GM21717 (cell line): ENCODE results near the gene HNRNPM.
"Not testable (repeated sequence)": the region's sequence is repeated elsewhere in the genome, so short reads cannot be mapped to it uniquely, and the experiment has no call there.

Source experiments
- ATAC-seq: cut with Tn5 transposase; IDR thresholded peaks from one replicate; pipeline ENCODE4 v1.9.1; 2021; ENCODE audit warnings: mild to moderate bottlenecking, moderate library complexity; ENCODE audit not compliant: unreplicated experiment

The HNRNPM gene, protein sequence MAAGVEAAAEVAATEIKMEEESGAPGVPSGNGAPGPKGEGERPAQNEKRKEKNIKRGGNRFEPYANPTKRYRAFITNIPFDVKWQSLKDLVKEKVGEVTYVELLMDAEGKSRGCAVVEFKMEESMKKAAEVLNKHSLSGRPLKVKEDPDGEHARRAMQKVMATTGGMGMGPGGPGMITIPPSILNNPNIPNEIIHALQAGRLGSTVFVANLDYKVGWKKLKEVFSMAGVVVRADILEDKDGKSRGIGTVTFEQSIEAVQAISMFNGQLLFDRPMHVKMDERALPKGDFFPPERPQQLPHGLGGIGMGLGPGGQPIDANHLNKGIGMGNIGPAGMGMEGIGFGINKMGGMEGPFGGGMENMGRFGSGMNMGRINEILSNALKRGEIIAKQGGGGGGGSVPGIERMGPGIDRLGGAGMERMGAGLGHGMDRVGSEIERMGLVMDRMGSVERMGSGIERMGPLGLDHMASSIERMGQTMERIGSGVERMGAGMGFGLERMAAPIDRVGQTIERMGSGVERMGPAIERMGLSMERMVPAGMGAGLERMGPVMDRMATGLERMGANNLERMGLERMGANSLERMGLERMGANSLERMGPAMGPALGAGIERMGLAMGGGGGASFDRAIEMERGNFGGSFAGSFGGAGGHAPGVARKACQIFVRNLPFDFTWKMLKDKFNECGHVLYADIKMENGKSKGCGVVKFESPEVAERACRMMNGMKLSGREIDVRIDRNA

DNA sequence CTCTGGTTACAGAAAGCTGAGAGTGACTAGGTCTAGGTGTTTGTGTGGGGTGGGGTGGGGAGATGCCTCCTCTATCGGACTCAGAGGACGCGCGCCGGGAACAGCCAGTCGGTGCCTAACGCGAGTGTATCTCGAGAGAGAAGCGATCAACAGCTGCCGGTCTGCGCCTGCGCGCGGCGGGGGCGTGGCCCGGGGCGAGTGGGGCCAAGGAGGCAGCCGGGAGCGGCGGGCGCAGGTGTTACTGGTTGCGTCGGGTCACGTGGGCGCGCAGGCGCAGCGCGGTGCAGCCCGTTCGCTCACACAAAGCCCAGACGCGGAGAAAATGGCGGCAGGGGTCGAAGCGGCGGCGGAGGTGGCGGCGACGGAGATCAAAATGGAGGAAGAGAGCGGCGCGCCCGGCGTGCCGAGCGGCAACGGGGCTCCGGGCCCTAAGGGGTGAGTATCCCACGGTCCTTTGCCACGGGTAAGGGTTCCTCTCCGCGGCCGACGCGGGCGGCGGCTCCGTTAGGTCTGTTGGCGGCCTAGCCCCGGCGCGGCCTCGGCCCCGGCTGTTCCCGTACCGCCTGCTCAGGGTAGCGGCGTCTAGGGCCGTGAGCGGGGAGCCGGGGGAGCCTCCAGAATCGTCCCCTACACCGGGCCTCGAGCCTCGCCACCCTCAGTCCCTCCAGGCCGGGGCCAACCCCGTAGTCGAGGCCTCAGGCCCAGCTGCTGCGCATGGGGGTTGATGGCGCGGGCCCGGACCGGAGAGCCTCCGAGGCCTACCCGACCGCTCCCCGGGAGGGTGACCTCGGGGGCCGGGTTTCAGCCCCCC is at the start of gene HNRNPM:
HNRNPM (plus strand) TSS at position 299 of the 811 bp plus-strand sequence; CDS start at position 323, 24 bp downstream.
- ATAC-seq, result peak; percentile 66

DNA sequence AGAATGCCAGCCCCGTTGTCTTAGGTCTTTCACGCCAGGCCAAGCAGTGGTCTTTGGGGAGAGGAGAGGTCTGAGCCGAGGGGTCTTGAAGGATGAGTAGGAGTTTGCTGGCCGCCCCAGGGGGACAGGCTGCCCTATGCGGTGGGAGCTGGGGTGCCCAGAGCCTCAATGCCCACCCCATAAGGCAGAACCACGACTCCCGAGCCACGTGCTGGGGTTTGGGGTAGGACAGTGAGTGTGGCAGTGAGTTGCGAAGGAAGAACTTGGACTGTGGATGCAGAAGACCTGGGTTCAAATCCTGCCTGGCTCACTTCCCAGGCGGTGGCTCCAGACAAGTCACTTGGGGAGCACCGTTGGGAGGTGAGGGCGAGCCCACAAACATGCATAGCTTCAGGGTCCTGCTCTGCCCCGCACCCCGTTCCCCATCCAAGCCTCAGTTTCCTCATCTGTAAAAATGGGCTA is 49.1 kb upstream of the HNRNPM start:
- ATAC-seq, result no peak

DNA sequence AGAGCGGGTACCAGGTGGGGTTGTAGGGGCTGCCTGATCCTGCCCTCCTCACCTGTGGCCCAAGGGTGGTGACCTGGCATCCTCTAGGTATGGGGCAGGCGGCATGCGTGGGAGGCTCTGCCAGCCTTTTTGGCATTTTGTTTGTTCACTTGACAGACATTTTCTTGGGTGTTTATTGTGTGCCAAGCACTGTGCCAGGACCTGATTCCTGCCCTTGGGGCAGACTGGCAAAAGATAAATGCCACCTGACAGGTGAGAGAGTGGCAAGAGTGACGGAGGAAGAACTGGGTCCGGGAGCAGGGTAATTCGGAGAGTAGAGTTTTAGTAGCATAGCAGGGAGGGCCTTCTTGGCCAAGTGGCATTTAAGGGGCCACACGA is 48.6 kb upstream of the HNRNPM start:
- no peak for ATAC-seq

DNA sequence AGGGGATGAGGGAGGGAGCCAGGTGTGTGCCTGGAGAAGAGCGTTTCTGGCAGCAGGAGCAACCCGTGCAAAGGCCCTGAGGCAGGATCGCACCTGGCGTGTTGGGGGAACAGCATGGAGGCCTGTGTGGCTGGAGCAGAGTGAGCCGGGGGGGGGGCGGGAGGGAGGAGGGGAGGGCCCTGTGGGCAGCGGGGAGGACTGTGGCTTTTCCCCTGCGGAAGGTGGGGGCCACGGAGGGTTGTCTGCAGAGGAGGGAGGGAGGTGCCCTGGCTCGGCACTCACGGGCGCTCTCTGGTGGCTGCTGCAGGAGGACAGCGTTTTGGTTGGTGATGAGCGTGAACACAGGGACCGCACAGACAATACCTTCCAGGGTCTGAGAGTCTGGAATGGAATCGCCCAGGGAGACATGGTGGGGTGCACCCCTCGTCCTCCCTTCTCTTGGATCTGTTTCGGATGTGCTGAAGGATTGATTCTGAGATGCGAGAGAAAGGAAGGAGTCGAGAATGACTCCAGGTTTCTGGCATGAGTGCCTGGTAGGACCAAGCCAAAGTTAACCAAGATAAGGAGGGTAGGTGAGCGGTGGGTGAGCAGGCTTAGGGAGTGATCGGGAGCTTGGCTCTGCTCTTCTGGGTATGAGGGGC is 48.1 kb upstream of the HNRNPM start:
- no peak for ATAC-seq

DNA sequence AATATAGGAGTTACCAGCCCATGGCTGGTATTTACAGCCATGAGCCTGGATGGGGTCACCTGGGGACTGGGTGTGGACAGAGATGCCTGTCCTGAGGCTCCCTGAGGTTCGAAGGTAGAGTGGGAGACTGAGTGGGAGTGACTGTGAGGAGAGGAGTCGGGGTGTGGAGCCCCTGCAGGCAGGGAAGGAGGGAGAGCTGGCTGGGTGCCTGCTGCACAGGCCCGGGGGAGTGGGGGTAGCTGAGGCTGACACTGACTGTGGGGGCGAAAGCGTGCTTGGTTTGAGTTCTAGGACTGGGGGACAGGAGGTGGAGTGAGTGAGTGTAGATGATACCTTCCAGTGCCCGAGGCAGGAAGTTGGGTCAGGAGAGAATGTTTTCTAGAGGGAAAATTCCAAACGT is 47.5 kb upstream of the HNRNPM start:
- ATAC-seq, result no peak

DNA sequence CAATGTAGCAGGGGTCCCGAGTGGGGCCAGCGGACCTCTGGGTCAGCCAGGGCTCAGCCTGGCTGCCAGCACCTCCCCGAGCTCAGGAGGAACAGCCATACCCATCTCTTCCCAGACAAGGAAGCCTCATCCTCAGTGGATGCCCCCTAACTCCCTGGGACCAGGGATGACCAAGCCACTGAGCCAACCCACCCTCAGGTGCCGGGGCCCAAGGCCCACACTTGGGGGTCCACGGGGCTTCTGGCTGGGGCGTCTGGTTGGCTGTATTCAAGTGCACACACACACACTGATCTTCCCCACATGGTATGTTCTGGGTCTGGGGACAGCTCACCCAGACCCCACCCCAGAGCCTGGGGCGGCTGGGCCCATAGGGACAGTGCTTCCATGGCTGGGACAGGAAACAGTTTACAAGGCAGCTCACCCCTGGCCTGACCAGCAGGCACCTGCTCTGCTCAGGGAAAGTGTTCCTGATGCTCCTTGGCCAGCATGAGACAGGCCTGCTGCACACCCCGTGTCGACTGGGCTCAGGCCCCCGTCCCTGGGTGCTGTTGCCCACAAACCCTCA is 46.9 kb upstream of the HNRNPM start:
- ATAC-seq, result no peak

DNA sequence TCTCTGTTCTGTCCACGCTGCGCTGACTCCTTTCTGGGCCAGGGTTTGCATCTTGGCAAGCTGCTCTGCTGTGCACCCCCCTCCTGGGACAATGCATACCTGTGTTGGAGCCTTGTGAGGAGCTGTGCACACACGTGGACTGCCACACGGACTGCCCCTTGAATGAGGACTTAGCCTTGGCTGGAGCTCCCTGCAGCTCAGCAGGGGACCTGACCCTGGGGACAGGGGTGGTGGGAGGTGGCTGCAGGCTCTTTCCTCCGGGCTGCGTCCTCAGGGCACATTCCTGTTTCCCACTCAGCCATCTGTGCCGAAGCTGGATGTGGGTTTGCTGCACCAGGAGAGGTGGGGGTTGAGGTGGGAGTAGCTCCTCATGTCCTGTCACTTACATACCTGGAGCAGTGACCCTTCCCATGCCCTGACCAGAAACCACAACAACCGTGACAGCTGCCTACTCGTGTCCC is 46.4 kb upstream of the HNRNPM start:
- no peak for ATAC-seq

DNA sequence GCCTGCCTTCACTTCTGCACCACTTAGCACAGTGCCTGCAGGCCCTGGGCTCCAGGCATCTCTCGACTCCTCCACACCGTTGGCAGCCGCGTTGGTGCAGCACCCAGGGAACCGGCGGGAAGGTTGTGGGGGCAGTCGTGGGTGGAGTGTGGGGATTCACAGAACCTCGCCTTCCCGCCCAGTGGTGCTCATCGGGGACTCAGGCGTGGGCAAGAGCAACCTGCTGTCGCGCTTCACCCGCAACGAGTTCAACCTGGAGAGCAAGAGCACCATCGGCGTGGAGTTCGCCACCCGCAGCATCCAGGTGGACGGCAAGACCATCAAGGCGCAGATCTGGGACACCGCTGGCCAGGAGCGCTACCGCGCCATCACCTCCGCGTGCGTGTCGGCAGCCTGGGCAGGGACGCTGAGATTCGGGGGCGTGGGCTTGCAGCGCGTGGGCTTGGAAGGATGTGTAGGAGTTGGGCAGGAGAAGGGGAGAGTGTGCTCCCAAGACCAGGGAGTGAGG is 45.0 kb upstream of the HNRNPM start:
- ATAC-seq, result no peak

DNA sequence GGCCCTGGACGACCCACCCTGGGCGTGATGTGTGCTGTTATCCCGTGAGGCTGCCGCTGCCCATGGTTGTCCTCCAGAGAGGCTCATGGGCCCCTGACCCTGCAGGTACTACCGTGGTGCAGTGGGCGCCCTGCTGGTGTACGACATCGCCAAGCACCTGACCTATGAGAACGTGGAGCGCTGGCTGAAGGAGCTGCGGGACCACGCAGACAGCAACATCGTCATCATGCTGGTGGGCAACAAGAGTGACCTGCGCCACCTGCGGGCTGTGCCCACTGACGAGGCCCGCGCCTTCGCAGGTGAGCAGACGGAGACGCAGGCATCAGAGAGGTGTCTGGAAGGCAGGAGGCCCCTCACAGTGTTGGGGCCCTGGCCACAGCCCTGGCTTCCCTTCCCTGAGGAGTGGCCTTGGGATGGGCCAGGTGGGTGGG is 42.8 kb upstream of the HNRNPM start:
- no peak for ATAC-seq

DNA sequence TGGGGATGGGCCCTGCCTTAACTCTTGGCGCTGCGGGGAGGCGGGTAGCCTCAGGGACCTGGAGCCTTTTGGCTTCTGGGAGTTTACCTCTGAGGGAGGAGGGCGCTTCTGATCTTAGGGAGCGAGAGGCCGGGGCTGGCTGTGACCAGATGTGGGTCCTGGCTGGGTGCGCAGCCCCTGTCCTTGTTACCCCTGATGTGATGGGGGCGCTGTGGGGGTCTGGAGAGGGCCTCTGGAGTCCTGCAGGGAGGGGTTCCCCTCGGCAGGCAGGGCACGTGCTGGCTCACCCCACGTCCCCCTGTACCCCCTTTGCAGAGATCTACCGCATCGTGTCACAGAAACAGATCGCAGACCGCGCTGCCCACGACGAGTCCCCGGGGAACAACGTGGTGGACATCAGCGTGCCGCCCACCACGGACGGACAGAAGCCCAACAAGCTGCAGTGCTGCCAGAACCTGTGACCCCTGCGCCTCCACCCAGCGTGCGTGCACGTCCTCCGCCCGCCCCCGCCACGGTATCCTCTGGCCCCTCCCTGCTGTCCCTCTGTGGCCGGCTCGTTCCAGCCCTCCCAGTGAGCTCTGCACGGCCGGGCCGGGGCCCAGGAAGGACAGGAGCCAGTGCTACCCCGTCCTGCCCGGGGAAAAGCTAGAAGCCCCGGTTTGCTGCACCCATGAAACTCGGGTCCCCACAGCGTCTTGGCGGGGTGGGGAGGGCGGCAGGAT is 41.5 kb upstream of the HNRNPM start:
- ATAC-seq, result no peak

DNA sequence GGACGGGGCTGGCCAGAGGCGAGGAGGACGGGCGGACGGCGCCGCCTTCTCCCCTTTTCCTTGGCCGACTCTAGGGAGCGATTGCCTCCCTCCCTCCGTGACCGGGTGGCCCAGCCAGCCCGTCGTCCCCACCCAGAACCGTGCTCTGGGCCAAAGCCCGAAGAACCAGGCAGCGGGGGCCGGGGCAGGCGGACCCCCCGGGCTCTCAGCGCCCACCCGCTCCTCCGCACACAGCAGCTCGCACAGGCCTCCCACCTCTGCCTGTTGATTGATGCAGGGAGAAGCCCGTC is 41.0 kb upstream of the HNRNPM start:
- ATAC-seq, result no peak

DNA sequence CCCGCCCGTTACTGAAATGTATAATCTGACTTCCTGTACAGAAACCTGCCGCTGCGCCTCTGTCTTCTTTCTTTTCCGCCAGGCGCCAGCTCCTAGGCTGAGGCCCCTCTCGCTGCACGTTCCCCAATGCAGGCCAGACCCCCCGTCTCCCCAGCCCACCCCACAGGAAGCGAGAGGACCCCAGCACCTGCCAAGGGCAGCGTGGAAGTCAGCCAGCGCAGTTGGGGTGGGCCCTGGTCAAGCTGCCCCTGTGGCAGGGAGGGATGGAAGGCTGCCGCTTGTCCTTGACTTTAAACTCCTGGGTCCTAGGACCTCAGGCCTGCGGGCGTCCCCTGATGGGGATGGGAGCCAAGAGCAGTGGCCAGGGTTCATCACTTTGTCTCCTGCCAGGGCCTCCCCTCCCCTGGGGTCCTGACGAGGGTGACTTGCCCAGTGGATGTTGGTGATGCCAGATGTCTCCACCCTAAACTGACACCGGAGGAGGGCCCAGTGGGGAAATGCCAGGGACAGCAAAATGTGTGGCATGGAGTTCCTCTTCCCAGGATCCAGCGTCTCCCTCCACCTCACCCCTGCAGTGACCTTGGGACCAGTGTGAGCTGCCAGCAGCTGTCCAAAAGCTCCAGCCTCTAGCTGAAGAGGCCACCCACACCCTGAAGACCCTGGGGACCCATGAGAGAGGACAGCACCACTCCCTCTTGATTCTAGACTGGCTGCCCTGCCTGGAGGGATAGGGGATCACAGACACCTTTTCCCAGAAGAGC is 40.2 kb upstream of the HNRNPM start:
- no peak for ATAC-seq

DNA sequence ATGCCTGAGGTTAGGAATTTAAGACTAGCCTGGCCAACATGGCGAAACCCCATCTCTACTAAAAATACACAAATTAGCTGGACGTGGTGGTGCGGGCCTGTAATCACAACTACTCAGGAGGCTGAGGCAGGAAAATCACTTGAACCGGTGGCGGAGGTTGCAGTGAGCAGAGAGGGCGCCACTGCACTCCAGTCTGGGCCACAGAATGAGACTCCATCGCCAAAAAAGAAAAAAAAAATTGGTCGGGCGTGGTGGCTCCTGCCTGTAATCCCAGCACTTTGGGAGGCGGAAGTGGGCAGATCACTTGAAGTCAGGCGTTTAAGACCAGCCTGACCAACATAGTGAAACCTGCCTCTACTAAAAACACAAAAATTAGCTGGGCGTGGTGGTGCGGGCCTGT is 34.1 kb upstream of the HNRNPM start:
- not testable (repeated sequence) for ATAC-seq

DNA sequence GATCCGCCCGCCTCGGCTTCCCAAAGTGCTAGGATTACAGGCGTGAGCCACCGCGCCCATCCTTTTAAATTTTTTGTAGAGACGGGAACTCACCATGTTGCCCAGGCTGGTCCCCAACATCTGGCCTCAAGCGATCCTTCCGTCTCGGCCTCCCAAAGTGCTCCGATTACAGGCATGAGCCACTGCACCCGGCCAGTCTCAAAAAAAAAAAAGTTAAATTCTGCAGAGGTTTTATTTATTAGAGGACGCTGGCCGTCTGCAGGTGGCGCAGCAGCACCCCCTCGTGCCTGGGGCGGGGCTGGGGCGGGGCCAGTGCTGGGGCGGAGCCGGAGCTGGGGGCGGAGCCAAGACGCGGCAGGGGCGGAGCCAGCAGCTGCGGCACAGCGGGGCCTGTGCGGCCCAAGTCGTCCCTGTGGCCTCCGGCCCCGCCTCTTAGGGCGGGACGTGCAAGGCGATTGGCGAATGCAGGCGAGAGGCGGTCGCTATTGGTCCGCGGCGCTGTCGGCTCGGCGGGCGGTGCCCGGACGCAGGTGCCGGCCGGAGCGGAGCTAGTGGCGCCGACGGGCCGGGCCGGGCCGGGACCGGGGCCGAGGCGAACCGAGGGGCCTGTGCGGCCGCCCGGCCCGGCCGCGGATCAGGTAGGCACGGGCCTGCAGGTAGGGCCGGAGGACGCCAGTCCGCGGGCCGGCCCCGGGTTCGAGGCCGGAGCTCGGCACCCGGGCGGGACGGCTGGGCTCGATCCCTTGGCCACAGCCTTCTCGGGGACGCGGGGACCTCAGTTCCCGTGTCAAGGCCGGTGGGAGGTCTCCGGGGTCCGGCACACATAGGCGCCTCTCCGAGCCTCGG is 31.8 kb upstream of the HNRNPM start, which contains the start of gene MARCHF2:
MARCHF2 (plus strand) TSS at position 523 of the 846 bp plus-strand sequence. CDS start 8,536 bp downstream, outside the sequence.
- ATAC-seq, result peak; percentile 96

DNA sequence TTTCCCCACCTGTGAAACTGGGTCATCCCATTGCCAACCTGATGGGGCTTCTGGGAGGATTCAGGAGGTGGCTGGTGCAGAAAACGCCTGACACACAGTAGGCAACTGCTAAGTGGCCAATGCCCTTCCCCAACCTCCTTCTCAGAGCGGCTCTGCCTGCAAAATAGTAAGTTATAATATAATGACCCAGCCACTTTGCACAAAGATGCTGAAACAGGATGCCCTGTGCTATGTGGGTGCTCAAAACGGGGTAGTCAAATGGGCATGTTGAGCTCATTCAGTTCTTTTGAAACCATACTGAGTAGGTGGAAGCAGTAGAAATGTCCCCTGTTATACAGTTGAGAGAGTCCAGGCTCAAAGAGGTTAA is 31.2 kb upstream of the HNRNPM start:
- ATAC-seq, result no peak

DNA sequence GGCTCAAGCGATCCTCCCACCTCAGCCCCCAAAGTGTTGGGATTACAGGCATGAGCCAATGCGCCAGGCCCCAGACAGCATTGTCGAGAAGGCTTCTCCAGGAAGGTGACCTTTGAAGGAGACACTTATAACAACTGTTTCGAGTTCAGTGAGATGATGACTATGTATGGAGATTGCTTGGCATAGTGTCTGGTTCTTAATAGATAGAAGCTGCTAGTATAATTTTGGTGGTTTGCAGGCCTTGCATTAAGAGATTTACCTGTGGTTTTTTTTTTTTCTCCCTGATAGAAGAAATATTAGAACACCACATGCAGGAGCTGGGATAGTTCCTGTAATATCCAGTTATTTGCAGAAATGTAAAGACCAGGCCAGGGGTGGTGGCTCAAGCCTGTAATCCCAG is 28.0 kb upstream of the HNRNPM start:
- no peak for ATAC-seq

DNA sequence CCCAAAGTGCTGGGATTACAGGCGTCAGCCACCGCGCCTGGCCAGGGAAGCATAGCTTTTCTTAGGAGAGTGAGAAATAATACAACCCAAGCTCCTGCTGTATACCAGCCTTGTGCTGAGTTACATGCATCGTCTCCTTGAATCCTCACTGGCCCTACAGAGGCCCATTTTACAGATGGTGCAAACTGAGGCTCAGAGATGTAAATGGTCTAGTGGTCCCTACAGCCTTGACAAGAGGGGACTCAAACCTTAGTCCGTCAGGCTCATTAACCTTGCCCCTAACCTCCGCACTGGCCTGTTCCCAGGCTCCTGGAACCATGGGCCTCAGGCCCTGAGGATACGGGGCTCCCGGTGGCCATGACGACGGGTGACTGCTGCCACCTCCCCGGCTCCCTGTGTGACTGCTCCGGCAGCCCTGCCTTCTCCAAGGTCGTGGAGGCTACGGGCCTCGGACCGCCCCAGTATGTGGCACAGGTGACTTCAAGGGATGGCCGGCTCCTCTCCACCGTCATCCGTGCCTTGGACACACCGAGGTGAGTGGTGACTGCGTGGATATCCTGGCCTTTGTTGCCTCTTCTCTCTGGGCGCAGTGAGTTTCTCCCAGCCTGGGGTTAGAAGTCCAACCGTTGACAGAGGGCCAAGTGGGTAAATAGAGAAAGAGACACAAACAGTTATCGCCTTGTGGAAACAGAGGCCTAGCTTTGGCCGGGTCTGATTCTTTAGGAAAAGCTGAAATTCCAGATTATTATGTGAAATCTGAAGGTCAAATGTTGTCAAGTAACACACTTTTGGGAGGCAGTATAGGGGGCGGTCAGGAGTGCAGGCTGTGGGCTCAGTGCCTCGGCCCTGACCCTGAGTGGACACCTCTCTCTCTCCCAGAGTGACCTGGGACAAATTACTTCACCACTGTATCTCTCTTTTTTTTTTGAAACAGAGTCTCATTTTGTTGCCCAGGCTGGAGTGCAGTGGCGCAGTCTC is 23.0 kb upstream of the HNRNPM start:
- no peak for ATAC-seq
